Hepatocyte (in vitro differentiated cells): ENCODE data around the gene PRPH. TPM values are rescaled to one million over a fixed set of nuclear protein-coding genes. Genes with fewer than 3 reads are reported as not detected.

ENCODE experiments used
- DNase-seq: peaks from one replicate; pipeline ENCODE4 v3.0.0-alpha.2; 2016; ENCODE audit warnings: low spot score
- H2AFZ ChIP-seq: fragments of 200-600 bp; sonication (generic); 2 replicates; pipeline ENCODE4 v1.6.0; 2016; ENCODE audit warnings: antibody characterized with exemption, mild to moderate bottlenecking
- H3K27ac ChIP-seq: fragments of 200-600 bp; sonication (generic); 2 replicates; pipeline ENCODE4 v1.5.1; 2016; ENCODE audit warnings: mild to moderate bottlenecking
- H3K27me3 ChIP-seq: fragments of 200-600 bp; sonication (generic); 2 replicates; pipeline ENCODE4 v1.6.1; 2016
- H3K36me3 ChIP-seq: fragments of 200-600 bp; sonication (generic); replicated peaks from 2 replicates; pipeline ENCODE4 v1.5.1; 2016; ENCODE audit warnings: low read depth; ENCODE audit not compliant: insufficient read depth
- H3K4me1 ChIP-seq: fragments of 200-600 bp; sonication (generic); 2 replicates; pipeline ENCODE4 v1.5.1; 2016; ENCODE audit warnings: mild to moderate bottlenecking, moderate library complexity; ENCODE audit not compliant: insufficient read depth
- H3K4me2 ChIP-seq: fragments of 200-600 bp; sonication (generic); 2 replicates; pipeline ENCODE4 v1.6.0; 2016
- H3K4me3 ChIP-seq: fragments of 200-600 bp; sonication (generic); 2 replicates; pipeline ENCODE4 v1.5.1; 2016; ENCODE audit warnings: mild to moderate bottlenecking
- H3K79me2 ChIP-seq: fragments of 200-600 bp; sonication (generic); 2 replicates; pipeline ENCODE4 v1.6.0; 2017; ENCODE audit warnings: mild to moderate bottlenecking
- H3K9me2 ChIP-seq: fragments of 200-600 bp; sonication (generic); replicated peaks from 2 replicates; pipeline ENCODE4 v1.6.0; 2017; ENCODE audit warnings: mild to moderate bottlenecking; ENCODE audit not compliant: insufficient read depth
- H3K9me3 ChIP-seq: fragments of 200-600 bp; sonication (generic); 2 replicates; pipeline ENCODE4 v1.5.1; 2016; ENCODE audit warnings: low read depth, mild to moderate bottlenecking
- H4K20me1 ChIP-seq: fragments of 200-600 bp; sonication (generic); 2 replicates; pipeline ENCODE4 v1.6.0; 2016; ENCODE audit warnings: mild to moderate bottlenecking; ENCODE audit not compliant: insufficient read depth, poor library complexity, severe bottlenecking
- CTCF ChIP-seq: fragments of 200-600 bp; sonication (generic); IDR thresholded peaks from 2 replicates; pipeline ENCODE4 v1.5.1; 2016; ENCODE audit warnings: antibody characterized with exemption, mild to moderate bottlenecking; ENCODE audit not compliant: poor library complexity
- EZH2 ChIP-seq: fragments of 200-600 bp; sonication (generic); IDR thresholded peaks from 2 replicates; pipeline ENCODE4 v1.6.1; 2016; ENCODE audit warnings: antibody characterized with exemption, mild to moderate bottlenecking, borderline replicate concordance
- EZH2phosphoT487 ChIP-seq: fragments of 200-600 bp; sonication (generic); IDR thresholded peaks from one replicate; pipeline ENCODE4 v1.6.1; 2018; ENCODE audit warnings: antibody characterized with exemption, mild to moderate bottlenecking, low read depth, moderate library complexity; ENCODE audit not compliant: unreplicated experiment, severe bottlenecking
- WGBS: methylation state at CpG from one replicate; pipeline ENCODE4 v1.1.6; 2016; ENCODE audit warnings: low lambda C conversion rate; ENCODE audit errors: missing lambda C conversion rate; 5-methylcytosine and 5-hydroxymethylcytosine counted together
- polyA plus RNA-seq: library from polyadenylated mRNA; unstranded; fragments of >200 nt; fragmentation: Nextera tagmentation; extraction: Ambion mirVana; gene quantifications from 2 replicates; pipeline ENCODE4 v1.2.1, GENCODE V29; 2016
- total RNA-seq: library from RNA; depleted of rRNA; stranded (reverse); fragments of >200 nt; gene quantifications from 2 replicates; pipeline ENCODE4 v1.2.3, GENCODE V29; 2014

PRPH gene
- total and polyA plus RNA-seq, 2 experiments from 2014 or later = 0.70 to 1.7 TPM

GRCh38 chr12:49272790-49273725 is 21.9 kb upstream of the PRPH start:
- no peak overlapping the region for H2AFZ ChIP-seq

DNA sequence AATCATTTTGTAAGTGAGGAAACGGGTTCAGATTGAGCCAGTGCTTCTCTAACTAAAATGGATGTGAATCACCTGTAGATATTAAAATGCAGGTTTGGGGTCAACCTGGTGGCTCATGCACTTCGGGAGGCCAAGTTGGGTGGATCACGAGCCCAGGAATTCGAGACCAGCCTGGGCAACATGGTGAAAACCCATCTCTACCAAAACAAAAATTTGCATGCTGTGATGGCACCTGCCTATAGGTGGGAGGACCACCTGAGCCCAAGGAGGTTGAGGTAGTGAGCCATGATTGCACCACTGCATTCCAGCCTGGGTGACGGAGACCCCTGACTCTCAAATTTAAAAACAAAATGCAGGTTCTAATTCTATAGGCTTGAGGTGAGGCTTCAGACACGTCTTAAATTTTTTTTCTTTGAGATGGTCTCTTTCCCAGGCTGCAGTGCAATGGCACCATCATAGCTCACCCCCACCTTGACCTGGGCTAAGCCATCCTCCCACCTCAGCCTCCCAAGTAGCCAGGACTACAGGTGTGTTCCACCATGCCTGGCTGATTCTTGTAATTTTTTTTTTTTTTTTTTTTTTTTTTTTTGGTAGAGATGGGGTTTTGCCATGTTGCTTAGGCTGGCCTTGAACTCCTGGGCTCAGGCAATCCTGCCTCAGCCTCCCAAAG is 21.1 kb upstream of the PRPH start:
- WGBS = 93% methylated on average over 6 of the region's 6 CpGs
- TF ChIP-seq CTCF (no peak), EZH2 (no peak), EZH2phosphoT487 (no peak)
- H3K27ac ChIP-seq = no peak overlapping the region
- no peaks in the 10 kb centered on the region for H3K27me3 ChIP-seq
- H3K9me2 ChIP-seq = no peaks in the 10 kb centered on the region
- peaks cover 10% of the 10 kb centered on the region for H4K20me1 ChIP-seq
- no peaks in the 10 kb centered on the region for H3K36me3 ChIP-seq
- no peak overlapping the region for H3K4me3 ChIP-seq
- H2AFZ ChIP-seq = no peak overlapping the region
- peaks cover 2% of the 10 kb centered on the region for H3K4me1 ChIP-seq
- DNase-seq = no peak
- no peaks in the 10 kb centered on the region for H3K9me3 ChIP-seq
- no peak overlapping the region for H3K4me2 ChIP-seq
- peaks cover 9% of the 10 kb centered on the region for H3K79me2 ChIP-seq

More at GRCh38 chr12:49272790-49273725, 21.9 kb upstream of the PRPH start:
- H3K36me3 ChIP-seq = no peaks in the 10 kb centered on the region
- peaks cover 13% of the 10 kb centered on the region for H3K79me2 ChIP-seq
- H3K27me3 ChIP-seq = no peaks in the 10 kb centered on the region
- H3K4me1 ChIP-seq = peaks cover 4% of the 10 kb centered on the region
- H3K27ac ChIP-seq = no peak overlapping the region
- no peak for TF ChIP-seq CTCF
- TF ChIP-seq EZH2 = no peak
- no peak for TF ChIP-seq EZH2phosphoT487
- no peaks in the 10 kb centered on the region for H3K9me2 ChIP-seq
- no peak overlapping the region for H3K4me3 ChIP-seq
- DNase-seq = no peak
- H3K9me3 ChIP-seq = no peaks in the 10 kb centered on the region
- H3K4me2 ChIP-seq = no peak overlapping the region
- peaks cover 16% of the 10 kb centered on the region for H4K20me1 ChIP-seq
- 98% methylated on average over 16 of the region's 16 CpGs for WGBS

DNA sequence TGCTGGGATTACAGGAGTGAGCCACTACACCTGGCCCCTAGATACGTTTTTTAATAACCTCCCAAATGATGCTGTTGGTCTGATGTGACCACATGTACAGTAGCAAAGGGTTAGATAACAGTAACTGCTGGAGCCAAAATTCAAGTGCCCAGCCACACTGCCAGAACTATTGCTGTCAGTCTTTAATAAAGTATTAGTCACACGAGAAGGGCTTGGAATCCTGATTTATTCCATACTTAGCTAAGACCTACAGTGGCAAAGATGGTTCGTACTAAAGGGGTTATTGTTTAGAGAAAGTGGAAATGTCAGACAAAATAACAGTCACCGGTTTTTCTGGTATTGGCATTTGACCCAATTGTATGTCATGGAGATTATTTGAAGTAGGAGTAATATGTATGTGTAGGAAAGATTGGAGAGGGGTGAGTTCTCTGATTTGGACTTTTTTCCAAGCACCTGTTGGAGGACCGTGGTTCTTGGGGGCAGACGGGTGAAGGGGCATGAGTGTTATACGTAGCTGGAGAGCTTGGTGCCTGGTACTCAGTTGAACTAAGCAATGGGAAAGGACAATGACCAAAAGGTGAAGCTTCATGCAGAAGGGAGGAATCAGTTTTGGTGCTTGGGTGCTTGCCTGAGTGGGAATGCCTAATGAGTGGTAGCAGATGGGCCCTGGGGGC is 20.4 kb upstream of the PRPH start:
- Histone ChIP-seq H3K4me3 (no peak overlapping the region), H3K9me2 (no peaks in the 10 kb centered on the region), H3K9me3 (no peaks in the 10 kb centered on the region), H3K79me2 (peaks cover 5% of the 10 kb centered on the region), H3K4me2 (no peak overlapping the region), H3K27ac (no peak overlapping the region), H3K36me3 (no peaks in the 10 kb centered on the region), H4K20me1 (peaks cover 4% of the 10 kb centered on the region), H3K27me3 (no peaks in the 10 kb centered on the region), H2AFZ (no peak overlapping the region), H3K4me1 (no peaks in the 10 kb centered on the region)
- no peak for DNase-seq
- 91% methylated on average over 7 of the region's 7 CpGs for WGBS
- TF ChIP-seq CTCF = no peak
- TF ChIP-seq EZH2phosphoT487 = no peak
